PFSK-1 (cell line): ENCODE data around the gene LSAMP.

Experiments used
- FOXP2 ChIP-seq: optimal IDR thresholded peaks from 2 replicates; pipeline ENCODE3; 2011; ENCODE audit warnings: borderline replicate concordance, control low read depth, inconsistent platforms; ENCODE audit not compliant: insufficient read depth; ENCODE audit errors: extremely low read length, extremely low read depth
- POLR2AphosphoS5 ChIP-seq: IDR thresholded peaks from 2 replicates; pipeline ENCODE4 v1.6.1; 2012; ENCODE audit warnings: low read depth, mild to moderate bottlenecking, control low read depth, low read length, moderate library complexity
- SIN3A ChIP-seq: IDR thresholded peaks from 2 replicates; pipeline ENCODE4 v1.6.1; 2012; ENCODE audit warnings: mild to moderate bottlenecking, low read length, moderate library complexity, borderline replicate concordance; ENCODE audit not compliant: insufficient read depth
- TF ChIP-seq, protein P1 (sequence below), 2 experiments: IDR thresholded peaks; 2 replicates each; pipeline versions ENCODE4 v1.6.1 to v1.8.0; 2011 to 2012; ENCODE audit warnings: low read depth in 2 of 2, low read length in 2 of 2, control low read depth in 1 of 2, inconsistent platforms in 1 of 2, mild to moderate bottlenecking in 1 of 2, moderate library complexity in 1 of 2; ENCODE audit not compliant: insufficient read depth in 1 of 2

DNA sequence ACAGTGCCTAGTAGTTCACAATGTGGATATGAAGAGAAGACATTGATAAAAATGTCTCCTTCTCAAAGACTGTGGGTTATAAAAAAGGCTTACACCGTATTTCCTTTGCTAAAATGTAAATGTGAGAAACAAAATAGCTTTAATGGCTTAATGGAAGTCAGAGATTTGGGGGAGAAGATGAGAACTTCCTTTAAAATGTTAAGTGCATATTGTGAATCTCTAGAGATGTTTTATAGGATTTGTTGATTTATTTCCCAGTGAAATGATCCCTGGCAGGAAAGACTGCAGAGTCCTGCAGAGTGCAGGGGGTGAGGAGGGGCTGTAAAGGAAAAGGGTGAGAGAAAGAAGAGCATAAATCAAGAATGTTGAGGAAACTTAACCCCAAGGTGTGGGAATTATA lies 516.9 kb downstream of the LSAMP start:
- TF ChIP-seq, protein P1, sequence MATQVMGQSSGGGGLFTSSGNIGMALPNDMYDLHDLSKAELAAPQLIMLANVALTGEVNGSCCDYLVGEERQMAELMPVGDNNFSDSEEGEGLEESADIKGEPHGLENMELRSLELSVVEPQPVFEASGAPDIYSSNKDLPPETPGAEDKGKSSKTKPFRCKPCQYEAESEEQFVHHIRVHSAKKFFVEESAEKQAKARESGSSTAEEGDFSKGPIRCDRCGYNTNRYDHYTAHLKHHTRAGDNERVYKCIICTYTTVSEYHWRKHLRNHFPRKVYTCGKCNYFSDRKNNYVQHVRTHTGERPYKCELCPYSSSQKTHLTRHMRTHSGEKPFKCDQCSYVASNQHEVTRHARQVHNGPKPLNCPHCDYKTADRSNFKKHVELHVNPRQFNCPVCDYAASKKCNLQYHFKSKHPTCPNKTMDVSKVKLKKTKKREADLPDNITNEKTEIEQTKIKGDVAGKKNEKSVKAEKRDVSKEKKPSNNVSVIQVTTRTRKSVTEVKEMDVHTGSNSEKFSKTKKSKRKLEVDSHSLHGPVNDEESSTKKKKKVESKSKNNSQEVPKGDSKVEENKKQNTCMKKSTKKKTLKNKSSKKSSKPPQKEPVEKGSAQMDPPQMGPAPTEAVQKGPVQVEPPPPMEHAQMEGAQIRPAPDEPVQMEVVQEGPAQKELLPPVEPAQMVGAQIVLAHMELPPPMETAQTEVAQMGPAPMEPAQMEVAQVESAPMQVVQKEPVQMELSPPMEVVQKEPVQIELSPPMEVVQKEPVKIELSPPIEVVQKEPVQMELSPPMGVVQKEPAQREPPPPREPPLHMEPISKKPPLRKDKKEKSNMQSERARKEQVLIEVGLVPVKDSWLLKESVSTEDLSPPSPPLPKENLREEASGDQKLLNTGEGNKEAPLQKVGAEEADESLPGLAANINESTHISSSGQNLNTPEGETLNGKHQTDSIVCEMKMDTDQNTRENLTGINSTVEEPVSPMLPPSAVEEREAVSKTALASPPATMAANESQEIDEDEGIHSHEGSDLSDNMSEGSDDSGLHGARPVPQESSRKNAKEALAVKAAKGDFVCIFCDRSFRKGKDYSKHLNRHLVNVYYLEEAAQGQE (IDR thresholded peaks at IDR 0.05; ENCODE audit: insufficient read depth in 1 of 2, low read depth in 2 of 2, low read length in 2 of 2): no peak
- TF ChIP-seq SIN3A: no peak
- TF ChIP-seq POLR2AphosphoS5: no peak
- TF ChIP-seq FOXP2: no peak
